Prostate gland (tissue), 2 donors: ENCODE data around the gene COG5.

Source experiments
- POLR2A ChIP-seq: fragments of 450-650 bp; IDR thresholded peaks from one replicate; pipeline ENCODE4 v1.6.1; 2016; ENCODE audit warnings: antibody characterized with exemption, mild to moderate bottlenecking
- POLR2AphosphoS5 ChIP-seq: sonication (generic); formaldehyde crosslinking; IDR thresholded peaks from one replicate; pipeline ENCODE4 v1.6.1; 2017; ENCODE audit warnings: antibody characterized with exemption
- TF ChIP-seq, protein P1 (sequence below), 4 experiments: fragments of 200-600 bp in 2 of 4; fragments of 450-650 bp in 2 of 4; sonication (generic) in 2 of 4; IDR thresholded peaks; 1 replicate in 3 of 4; 2 replicates in 1 of 4; pipeline ENCODE4 v1.5.1; 2016 to 2019; ENCODE audit warnings: antibody characterized with exemption in 4 of 4, mild to moderate bottlenecking in 2 of 4, moderate library complexity in 2 of 4

DNA sequence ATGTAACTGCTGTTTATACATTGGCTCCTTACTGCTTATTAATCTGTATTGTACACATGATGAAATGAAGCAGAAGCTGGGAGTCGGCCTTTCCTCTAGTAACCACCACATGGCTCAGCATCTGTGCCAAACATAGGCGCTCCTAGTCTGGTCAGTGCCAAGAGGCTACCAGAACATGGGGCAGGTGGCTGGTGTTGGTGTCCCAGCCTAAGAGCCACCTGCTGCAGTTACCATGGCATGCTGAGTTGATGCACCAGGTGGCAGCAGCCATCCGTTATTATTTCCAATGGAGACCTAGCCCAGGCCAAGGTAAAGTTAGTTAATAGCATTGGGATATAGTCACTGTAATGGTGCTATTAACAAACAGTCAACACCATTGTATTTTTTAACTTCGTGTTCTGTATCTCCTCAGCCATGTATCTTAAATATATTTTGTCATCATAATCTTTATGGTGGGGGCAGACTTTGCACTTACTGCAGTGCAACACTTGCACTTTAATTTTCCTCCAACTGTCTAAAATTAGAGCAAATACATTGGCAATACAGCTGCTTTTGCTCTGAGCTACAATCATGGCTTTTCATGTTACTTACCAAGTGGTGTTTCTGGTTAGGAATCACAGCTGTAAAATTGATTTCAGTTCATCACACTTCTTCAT lies 361.8 kb downstream of the COG5 start:
- TF ChIP-seq POLR2AphosphoS5 (peak; percentile 56), POLR2A (no peak)
- TF ChIP-seq, protein P1, sequence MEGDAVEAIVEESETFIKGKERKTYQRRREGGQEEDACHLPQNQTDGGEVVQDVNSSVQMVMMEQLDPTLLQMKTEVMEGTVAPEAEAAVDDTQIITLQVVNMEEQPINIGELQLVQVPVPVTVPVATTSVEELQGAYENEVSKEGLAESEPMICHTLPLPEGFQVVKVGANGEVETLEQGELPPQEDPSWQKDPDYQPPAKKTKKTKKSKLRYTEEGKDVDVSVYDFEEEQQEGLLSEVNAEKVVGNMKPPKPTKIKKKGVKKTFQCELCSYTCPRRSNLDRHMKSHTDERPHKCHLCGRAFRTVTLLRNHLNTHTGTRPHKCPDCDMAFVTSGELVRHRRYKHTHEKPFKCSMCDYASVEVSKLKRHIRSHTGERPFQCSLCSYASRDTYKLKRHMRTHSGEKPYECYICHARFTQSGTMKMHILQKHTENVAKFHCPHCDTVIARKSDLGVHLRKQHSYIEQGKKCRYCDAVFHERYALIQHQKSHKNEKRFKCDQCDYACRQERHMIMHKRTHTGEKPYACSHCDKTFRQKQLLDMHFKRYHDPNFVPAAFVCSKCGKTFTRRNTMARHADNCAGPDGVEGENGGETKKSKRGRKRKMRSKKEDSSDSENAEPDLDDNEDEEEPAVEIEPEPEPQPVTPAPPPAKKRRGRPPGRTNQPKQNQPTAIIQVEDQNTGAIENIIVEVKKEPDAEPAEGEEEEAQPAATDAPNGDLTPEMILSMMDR (IDR thresholded peaks at IDR 0.05), result peak in 3 of 4 experiments; percentile 25 to 67 (median 52)
